Nephron (organoid): ENCODE data around the gene UBP1.
"Not testable (repeated sequence)": the region's sequence is repeated elsewhere in the genome, so short reads cannot be mapped to it uniquely, and the experiment has no call there.

Experiments
- H3K27ac Mint-ChIP-seq, 3 experiments: 2 replicates each; pipeline ENCODE4 v1.8.0; 2020; ENCODE audit warnings: mixed read lengths in 3 of 3, mild to moderate bottlenecking in 2 of 3, moderate library complexity in 1 of 3
- H3K27me3 Mint-ChIP-seq: 2 replicates; pipeline ENCODE4 v1.8.0; 2021; ENCODE audit warnings: low read depth, mild to moderate bottlenecking, moderate library complexity, mixed read lengths
- H3K36me3 Mint-ChIP-seq: 2 replicates; pipeline ENCODE4 v1.8.0; 2020; ENCODE audit warnings: low read depth, mixed read lengths
- H3K4me1 Mint-ChIP-seq: 2 replicates; pipeline ENCODE4 v1.8.0; 2020; ENCODE audit warnings: mixed read lengths
- H3K4me3 Mint-ChIP-seq, 3 experiments: 2 replicates each; pipeline ENCODE4 v1.8.0; 2020; ENCODE audit warnings: mild to moderate bottlenecking in 3 of 3, mixed read lengths in 3 of 3, moderate library complexity in 2 of 3
- H3K9me3 Mint-ChIP-seq: 2 replicates; pipeline ENCODE4 v1.8.0; 2020; ENCODE audit warnings: mixed read lengths
- CTCF ChIP-seq, 3 experiments: fragments of 200-600 bp; sonication (generic); IDR thresholded peaks; one replicate each; pipeline ENCODE4 v1.5.0; 2021; ENCODE audit warnings: antibody characterized with exemption in 3 of 3; ENCODE audit not compliant: unreplicated experiment in 3 of 3

UBP1 gene

DNA sequence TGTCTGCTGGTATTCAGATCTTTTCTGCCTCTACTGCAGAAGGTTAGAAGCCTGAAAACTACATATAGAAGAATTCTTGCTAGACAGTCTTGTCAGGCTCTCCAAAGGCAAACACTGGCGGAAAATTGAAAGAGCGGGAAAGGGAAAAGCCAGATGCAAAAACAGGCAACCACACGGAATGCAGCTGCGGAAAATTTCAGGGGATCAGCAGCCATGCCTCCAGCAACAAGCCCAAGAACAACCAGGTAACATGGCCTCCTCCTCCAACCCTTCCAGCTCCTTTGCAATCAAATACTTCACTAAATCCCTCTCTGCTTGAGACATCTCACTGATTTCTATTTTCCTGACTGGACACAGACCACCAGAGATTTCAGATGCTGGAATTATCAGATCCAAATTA lies 9.6 kb downstream of the UBP1 start:
- no peak overlapping the region for H3K4me3 Mint-ChIP-seq
- H3K9me3 Mint-ChIP-seq, result no peaks in the 10 kb centered on the region
- no peak for TF ChIP-seq CTCF (IDR thresholded peaks at IDR 0.05; ENCODE audit: unreplicated experiment in 3 of 3)
- no peaks in the 10 kb centered on the region for H3K36me3 Mint-ChIP-seq
- H3K27ac Mint-ChIP-seq, result peak overlapping the region; percentile 14 to 84 (median 54)
- peaks cover 60% of the 10 kb centered on the region for H3K4me1 Mint-ChIP-seq
- H3K27me3 Mint-ChIP-seq, result no peaks in the 10 kb centered on the region

- H3K4me3 Mint-ChIP-seq, result no peak overlapping the region
- peaks cover 62% of the 10 kb centered on the region for H3K4me1 Mint-ChIP-seq
- TF ChIP-seq CTCF (IDR thresholded peaks at IDR 0.05; ENCODE audit: unreplicated experiment in 3 of 3), result no peak
- no peaks in the 10 kb centered on the region for H3K9me3 Mint-ChIP-seq
- H3K36me3 Mint-ChIP-seq, result peaks cover 3% of the 10 kb centered on the region
- H3K27ac Mint-ChIP-seq, result peak overlapping the region in 2 of 3 experiments; percentile 14 to 84
- no peaks in the 10 kb centered on the region for H3K27me3 Mint-ChIP-seq
Measured at GRCh38 chr3:33430061-33430460, 10.1 kb downstream of the UBP1 start.

- not testable (repeated sequence) for H3K27ac Mint-ChIP-seq, H3K27me3 Mint-ChIP-seq, H3K9me3 Mint-ChIP-seq, H3K4me3 Mint-ChIP-seq
- Mint-ChIP-seq H3K4me1 (peaks cover 64% of the 10 kb centered on the region), H3K36me3 (peaks cover 11% of the 10 kb centered on the region)
Measured at GRCh38 chr3:33429306-33429705, 10.9 kb downstream of the UBP1 start.

- H3K9me3 Mint-ChIP-seq, result no peaks in the 10 kb centered on the region
- H3K4me1 Mint-ChIP-seq, result peaks cover 62% of the 10 kb centered on the region
- TF ChIP-seq CTCF (IDR thresholded peaks at IDR 0.05; ENCODE audit: unreplicated experiment in 3 of 3), result no peak
- H3K27me3 Mint-ChIP-seq, result no peaks in the 10 kb centered on the region
- peak overlapping the region in 2 of 3 experiments; percentile 2 to 3 for H3K27ac Mint-ChIP-seq
- H3K36me3 Mint-ChIP-seq, result peaks cover 17% of the 10 kb centered on the region
- H3K4me3 Mint-ChIP-seq, result no peak overlapping the region
Measured at GRCh38 chr3:33428734-33429133, 11.5 kb downstream of the UBP1 start.

DNA sequence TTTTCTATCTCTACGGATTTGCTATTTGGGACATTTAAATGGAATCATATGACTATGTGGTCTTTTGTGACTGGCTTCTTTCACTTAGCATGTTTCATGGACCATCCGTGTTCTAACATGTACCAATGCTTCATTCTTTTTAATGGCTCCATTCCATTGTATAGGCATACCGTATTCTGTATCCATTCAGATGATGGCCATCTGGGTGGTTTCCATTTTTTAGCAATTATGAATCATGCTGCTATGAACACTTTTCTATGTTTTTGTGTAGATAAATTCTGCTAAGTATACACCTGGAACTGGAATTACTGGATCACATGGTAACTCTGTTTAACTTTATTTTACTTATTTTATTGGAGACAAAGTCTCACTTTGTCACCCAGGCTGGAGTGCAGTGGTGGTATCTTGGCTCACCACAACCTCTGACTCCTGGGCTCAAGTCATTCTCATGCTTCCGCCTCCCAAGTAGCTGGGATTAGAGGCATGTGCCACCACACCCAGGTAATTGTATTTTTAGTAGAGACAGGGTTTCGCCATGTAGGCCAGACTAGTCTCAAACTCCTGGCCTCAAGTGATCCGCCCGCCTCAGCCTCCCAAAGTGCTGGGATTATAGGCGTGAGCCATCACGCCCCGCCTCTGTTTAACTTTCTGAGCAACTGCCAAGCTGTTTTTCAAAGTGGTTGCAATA lies 13.4 kb downstream of the UBP1 start:
- Mint-ChIP-seq H3K4me3 (no peak overlapping the region), H3K36me3 (peaks cover 30% of the 10 kb centered on the region), H3K9me3 (no peaks in the 10 kb centered on the region), H3K27ac (peak overlapping the region in 1 of 3 experiments; percentile 11), H3K4me1 (peaks cover 52% of the 10 kb centered on the region), H3K27me3 (no peaks in the 10 kb centered on the region)
- TF ChIP-seq CTCF (IDR thresholded peaks at IDR 0.05; ENCODE audit: unreplicated experiment in 3 of 3), result no peak

- Mint-ChIP-seq H3K27ac (peak overlapping the region in 1 of 3 experiments; percentile 11), H3K4me1 (peaks cover 46% of the 10 kb centered on the region), H3K4me3 (no peak overlapping the region)
Measured at GRCh38 chr3:33426068-33426467, 14.1 kb downstream of the UBP1 start.

More at GRCh38 chr3:33426068-33426467, 14.1 kb downstream of the UBP1 start:
- TF ChIP-seq CTCF (IDR thresholded peaks at IDR 0.05; ENCODE audit: unreplicated experiment in 3 of 3), result no peak
- H3K36me3 Mint-ChIP-seq, result peaks cover 37% of the 10 kb centered on the region
- H3K9me3 Mint-ChIP-seq, result no peaks in the 10 kb centered on the region
- H3K27me3 Mint-ChIP-seq, result no peaks in the 10 kb centered on the region
